ENCODE results near the gene TP53I11. TPM values are rescaled to one million over a fixed set of nuclear protein-coding genes. Genes with fewer than 3 reads are reported as not detected.

TP53I11 gene
- total RNA-seq, 1 donor from 2014 or later, result 96.8 TPM

DNA sequence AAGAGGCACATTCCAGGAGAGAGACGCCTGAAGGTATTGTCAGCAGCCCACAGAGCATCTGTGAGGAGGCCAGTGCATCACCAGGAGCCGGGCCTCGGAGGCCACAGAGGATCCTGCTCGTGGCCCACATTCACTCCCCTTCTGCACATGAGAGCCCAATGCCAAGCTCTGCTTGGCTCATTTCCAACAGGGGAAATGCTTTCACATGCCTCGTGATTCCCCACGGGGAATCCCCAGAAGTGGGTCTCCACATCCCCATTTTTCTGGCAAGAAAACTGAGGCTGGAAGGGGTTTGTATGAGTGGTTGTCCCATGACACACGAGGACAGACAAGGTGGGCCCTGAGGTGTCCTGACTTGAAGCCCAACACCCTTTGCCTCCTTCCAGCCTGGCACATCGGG is 34.4 kb downstream of the TP53I11 start:
- DNase-seq (ENCODE audit: low read depth) (no peak), FAIRE-seq (no peak)
- Mint-ChIP-seq H3K4me3 (ENCODE audit: unreplicated experiment) (no peak overlapping the region), H3K9me3 (ENCODE audit: unreplicated experiment) (peaks cover 2% of the 10 kb centered on the region), H3K27me3 (ENCODE audit: low read depth, unreplicated experiment) (peaks cover 40% of the 10 kb centered on the region), H3K36me3 (ENCODE audit: low read depth, unreplicated experiment) (peaks cover 17% of the 10 kb centered on the region), H3K27ac (ENCODE audit: unreplicated experiment) (no peak overlapping the region), H3K4me1 (ENCODE audit: low read depth, unreplicated experiment) (peaks cover 3% of the 10 kb centered on the region)
- no peak for TF ChIP-seq EZH2 (IDR thresholded peaks at IDR 0.05; ENCODE audit: insufficient read depth, low read length)
- TF ChIP-seq, protein P1, sequence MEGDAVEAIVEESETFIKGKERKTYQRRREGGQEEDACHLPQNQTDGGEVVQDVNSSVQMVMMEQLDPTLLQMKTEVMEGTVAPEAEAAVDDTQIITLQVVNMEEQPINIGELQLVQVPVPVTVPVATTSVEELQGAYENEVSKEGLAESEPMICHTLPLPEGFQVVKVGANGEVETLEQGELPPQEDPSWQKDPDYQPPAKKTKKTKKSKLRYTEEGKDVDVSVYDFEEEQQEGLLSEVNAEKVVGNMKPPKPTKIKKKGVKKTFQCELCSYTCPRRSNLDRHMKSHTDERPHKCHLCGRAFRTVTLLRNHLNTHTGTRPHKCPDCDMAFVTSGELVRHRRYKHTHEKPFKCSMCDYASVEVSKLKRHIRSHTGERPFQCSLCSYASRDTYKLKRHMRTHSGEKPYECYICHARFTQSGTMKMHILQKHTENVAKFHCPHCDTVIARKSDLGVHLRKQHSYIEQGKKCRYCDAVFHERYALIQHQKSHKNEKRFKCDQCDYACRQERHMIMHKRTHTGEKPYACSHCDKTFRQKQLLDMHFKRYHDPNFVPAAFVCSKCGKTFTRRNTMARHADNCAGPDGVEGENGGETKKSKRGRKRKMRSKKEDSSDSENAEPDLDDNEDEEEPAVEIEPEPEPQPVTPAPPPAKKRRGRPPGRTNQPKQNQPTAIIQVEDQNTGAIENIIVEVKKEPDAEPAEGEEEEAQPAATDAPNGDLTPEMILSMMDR (IDR thresholded peaks at IDR 0.05; ENCODE audit: insufficient read depth, low read depth, low read length), result no peak
- peaks cover 6% of the 10 kb centered on the region for H3K27me3 ChIP-seq (ENCODE audit: insufficient read depth, low read length)
- no peaks in the 10 kb centered on the region for H3K4me1 ChIP-seq (ENCODE audit: insufficient read depth, low read length)
- no peak overlapping the region for H3K27ac ChIP-seq (ENCODE audit: low read depth, low read length)
- no peak overlapping the region for H3K9ac ChIP-seq (ENCODE audit: low read length)
- H3K4me2 ChIP-seq (ENCODE audit: low read length), result no peak overlapping the region
- no peaks in the 10 kb centered on the region for H4K20me1 ChIP-seq (ENCODE audit: insufficient read depth, low read length)
- no peak overlapping the region for H3K4me3 ChIP-seq (ENCODE audit: insufficient read depth, low read depth, low read length)
- no peaks in the 10 kb centered on the region for H3K36me3 ChIP-seq (ENCODE audit: insufficient read depth, low read length)
- no peaks in the 10 kb centered on the region for H3K9me3 ChIP-seq (ENCODE audit: insufficient read depth, low read depth, low read length)
- no peak overlapping the region for H2AFZ ChIP-seq (ENCODE audit: low read depth, low read length)
- no peaks in the 10 kb centered on the region for H3K79me2 ChIP-seq (ENCODE audit: insufficient read depth, low read length)

DNA sequence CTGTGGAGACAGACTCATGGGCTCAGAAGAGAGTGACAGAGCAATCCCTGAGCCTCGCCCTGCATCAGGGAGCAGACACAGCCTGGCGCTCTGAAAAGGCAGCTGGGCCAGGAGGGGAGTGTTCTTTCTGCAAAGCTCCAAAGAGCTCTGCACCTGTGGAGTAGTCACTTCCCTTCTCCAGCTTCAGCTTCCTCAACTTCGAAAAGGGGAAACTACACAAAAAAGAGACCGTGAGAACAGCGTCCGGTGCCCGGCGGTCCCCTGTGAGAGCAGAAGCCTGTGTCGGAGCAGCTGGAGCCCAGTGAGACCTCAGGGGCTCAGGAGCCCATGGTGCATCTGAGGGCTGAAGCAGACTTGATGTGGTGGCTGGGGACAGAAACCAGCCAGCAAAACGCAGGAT is 35.1 kb downstream of the TP53I11 start:
- Mint-ChIP-seq H3K4me3 (ENCODE audit: unreplicated experiment) (no peak overlapping the region), H3K27me3 (ENCODE audit: low read depth, unreplicated experiment) (peaks cover 42% of the 10 kb centered on the region), H3K4me1 (ENCODE audit: low read depth, unreplicated experiment) (peaks cover 3% of the 10 kb centered on the region), H3K27ac (ENCODE audit: unreplicated experiment) (no peak overlapping the region), H3K9me3 (ENCODE audit: unreplicated experiment) (peaks cover 2% of the 10 kb centered on the region), H3K36me3 (ENCODE audit: low read depth, unreplicated experiment) (peaks cover 18% of the 10 kb centered on the region)
- DNase-seq (ENCODE audit: low read depth) (no peak), FAIRE-seq (no peak)
- Histone ChIP-seq H4K20me1 (ENCODE audit: insufficient read depth, low read length) (no peaks in the 10 kb centered on the region), H3K9me3 (ENCODE audit: insufficient read depth, low read depth, low read length) (no peaks in the 10 kb centered on the region), H3K4me1 (ENCODE audit: insufficient read depth, low read length) (no peaks in the 10 kb centered on the region), H2AFZ (ENCODE audit: low read depth, low read length) (no peak overlapping the region), H3K4me3 (ENCODE audit: insufficient read depth, low read depth, low read length) (no peak overlapping the region), H3K9ac (ENCODE audit: low read length) (no peak overlapping the region), H3K4me2 (ENCODE audit: low read length) (no peak overlapping the region), H3K79me2 (ENCODE audit: insufficient read depth, low read length) (no peaks in the 10 kb centered on the region), H3K27ac (ENCODE audit: low read depth, low read length) (no peak overlapping the region), H3K27me3 (ENCODE audit: insufficient read depth, low read length) (peaks cover 6% of the 10 kb centered on the region), H3K36me3 (ENCODE audit: insufficient read depth, low read length) (no peaks in the 10 kb centered on the region)
- no peak for TF ChIP-seq EZH2 (IDR thresholded peaks at IDR 0.05; ENCODE audit: insufficient read depth, low read length)
- TF ChIP-seq, protein P1 (IDR thresholded peaks at IDR 0.05; ENCODE audit: insufficient read depth, low read depth, low read length), result no peak

DNA sequence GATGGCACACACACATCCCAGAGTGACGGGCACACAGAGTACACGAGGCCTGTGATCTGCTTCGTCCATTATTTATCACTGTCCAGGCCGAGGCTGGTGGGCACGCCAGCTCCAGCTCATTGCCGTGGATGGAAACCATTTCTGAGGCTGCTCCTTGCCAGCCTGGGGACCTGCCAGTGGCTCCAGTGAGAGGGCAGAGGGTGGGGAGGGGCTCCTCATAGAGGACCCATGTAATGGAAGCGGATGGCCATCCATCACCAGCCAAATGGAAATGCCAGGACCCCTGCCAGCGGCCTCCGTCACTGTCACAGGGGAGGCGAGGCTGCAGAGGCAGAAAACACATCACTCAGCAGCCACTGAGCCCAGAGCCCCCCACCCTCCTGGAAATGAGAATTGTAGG is 35.7 kb downstream of the TP53I11 start:
- peaks cover 45% of the 10 kb centered on the region for H3K27me3 Mint-ChIP-seq (ENCODE audit: low read depth, unreplicated experiment)

More for the DNA sequence above, 35.7 kb downstream of the TP53I11 start:
- Histone ChIP-seq H3K79me2 (ENCODE audit: insufficient read depth, low read length) (no peaks in the 10 kb centered on the region), H3K9ac (ENCODE audit: low read length) (no peak overlapping the region), H3K9me3 (ENCODE audit: insufficient read depth, low read depth, low read length) (no peaks in the 10 kb centered on the region), H3K27me3 (ENCODE audit: insufficient read depth, low read length) (peaks cover 6% of the 10 kb centered on the region), H3K4me3 (ENCODE audit: insufficient read depth, low read depth, low read length) (no peak overlapping the region), H3K4me2 (ENCODE audit: low read length) (no peak overlapping the region), H3K4me1 (ENCODE audit: insufficient read depth, low read length) (no peaks in the 10 kb centered on the region), H3K27ac (ENCODE audit: low read depth, low read length) (no peak overlapping the region), H2AFZ (ENCODE audit: low read depth, low read length) (no peak overlapping the region), H4K20me1 (ENCODE audit: insufficient read depth, low read length) (no peaks in the 10 kb centered on the region), H3K36me3 (ENCODE audit: insufficient read depth, low read length) (no peaks in the 10 kb centered on the region)
- DNase-seq (ENCODE audit: low read depth) (no peak), FAIRE-seq (no peak)
- TF ChIP-seq EZH2 (IDR thresholded peaks at IDR 0.05; ENCODE audit: insufficient read depth, low read length), result no peak
- TF ChIP-seq, protein P1 (IDR thresholded peaks at IDR 0.05; ENCODE audit: insufficient read depth, low read depth, low read length), result no peak
- peaks cover 2% of the 10 kb centered on the region for H3K9me3 Mint-ChIP-seq (ENCODE audit: unreplicated experiment)
- no peak overlapping the region for H3K4me3 Mint-ChIP-seq (ENCODE audit: unreplicated experiment)
- no peak overlapping the region for H3K27ac Mint-ChIP-seq (ENCODE audit: unreplicated experiment)
- H3K4me1 Mint-ChIP-seq (ENCODE audit: low read depth, unreplicated experiment), result peaks cover 3% of the 10 kb centered on the region
- H3K36me3 Mint-ChIP-seq (ENCODE audit: low read depth, unreplicated experiment), result peaks cover 17% of the 10 kb centered on the region

Measured in astrocyte (in vitro differentiated cells and primary cell).